CD14-positive monocyte (primary cell): ENCODE results near the gene RNF111. TPM values are rescaled to one million over a fixed set of nuclear protein-coding genes. Genes with fewer than 3 reads are reported as not detected.

Experiments
- DNase-seq, 3 donors: peaks; one replicate each; pipeline ENCODE4 v3.0.0-alpha.2; 2011 to 2022
- H2AFZ ChIP-seq: 2 replicates; pipeline ENCODE4 v1.6.0; 2012; ENCODE audit warnings: mild to moderate bottlenecking, low read depth, low read length, inconsistent platforms; ENCODE audit not compliant: insufficient read depth, poor library complexity, severe bottlenecking
- H3K27ac ChIP-seq, 2 donors: 1 replicate in 1 of 2; 2 replicates in 1 of 2; pipeline ENCODE4 v1.5.1; 2012 to 2013; ENCODE audit warnings: low read length in 2 of 2, control low read depth in 1 of 2, inconsistent platforms in 1 of 2, low read depth in 1 of 2, mild to moderate bottlenecking in 1 of 2
- H3K27me3 ChIP-seq, 2 donors: one replicate each; pipeline versions ENCODE4 v1.6.0 to v1.6.1; 2011 to 2013; ENCODE audit warnings: low read length in 2 of 2; ENCODE audit not compliant: control insufficient read depth in 2 of 2, insufficient read depth in 2 of 2
- H3K36me3 ChIP-seq, 2 donors: replicated peaks in 1 of 2; 1 replicate in 1 of 2; 2 replicates in 1 of 2; pipeline versions ENCODE4 v1.5.1 to v1.6.1; 2012 to 2013; ENCODE audit warnings: low read length in 2 of 2, control low read depth in 1 of 2, inconsistent platforms in 1 of 2, mild to moderate bottlenecking in 1 of 2; ENCODE audit not compliant: insufficient read depth in 2 of 2, control insufficient read depth in 1 of 2
- H3K4me1 ChIP-seq, 2 donors: 1 replicate in 1 of 2; 2 replicates in 1 of 2; pipeline versions ENCODE4 v1.5.1 to v1.6.1; 2012 to 2013; ENCODE audit warnings: low read length in 2 of 2, control low read depth in 1 of 2, inconsistent platforms in 1 of 2, mild to moderate bottlenecking in 1 of 2, moderate library complexity in 1 of 2; ENCODE audit not compliant: insufficient read depth in 2 of 2, control insufficient read depth in 1 of 2
- H3K4me2 ChIP-seq: replicated peaks from 2 replicates; pipeline ENCODE3; 2012; ENCODE audit warnings: low read length, moderate library complexity, mild to moderate bottlenecking; ENCODE audit not compliant: poor library complexity, severe bottlenecking; ENCODE audit errors: extremely low read depth
- H3K4me3 ChIP-seq, 3 experiments: fragments of 200-600 bp in 1 of 3; sonication (generic) in 1 of 3; replicated peaks in 1 of 3; 1 replicate in 2 of 3; 2 replicates in 1 of 3; pipeline ENCODE4 v1.5.1; 2011 to 2013; ENCODE audit warnings: low read length in 3 of 3, mild to moderate bottlenecking in 3 of 3, control low read depth in 2 of 3, low read depth in 2 of 3, inconsistent platforms in 1 of 3, moderate library complexity in 1 of 3
- H3K79me2 ChIP-seq: 2 replicates; pipeline ENCODE4 v1.6.0; 2012; ENCODE audit warnings: mild to moderate bottlenecking, control low read depth, inconsistent platforms, low read length, moderate library complexity; ENCODE audit not compliant: insufficient read depth
- H3K9ac ChIP-seq: 2 replicates; pipeline ENCODE4 v1.6.0; 2017; ENCODE audit warnings: low read length, mild to moderate bottlenecking; ENCODE audit not compliant: insufficient read depth, poor library complexity, severe bottlenecking
- H3K9me3 ChIP-seq, 2 donors: replicated peaks in 1 of 2; 1 replicate in 1 of 2; 2 replicates in 1 of 2; pipeline versions ENCODE4 v1.5.1 to v1.6.1; 2012 to 2013; ENCODE audit warnings: low read length in 2 of 2, control low read depth in 1 of 2; ENCODE audit not compliant: control insufficient read depth in 1 of 2, insufficient read depth in 1 of 2
- H4K20me1 ChIP-seq: 2 replicates; pipeline ENCODE4 v1.6.0; 2012; ENCODE audit warnings: mild to moderate bottlenecking, low read length, control low read depth, moderate library complexity; ENCODE audit not compliant: insufficient read depth
- H3K27ac Mint-ChIP-seq, 7 donors: one replicate each; pipeline ENCODE4 v1.8.0; 2020; ENCODE audit warnings: mild to moderate bottlenecking in 7 of 7, mixed read lengths in 7 of 7, moderate library complexity in 6 of 7, inconsistent platforms in 2 of 7
- H3K27me3 Mint-ChIP-seq, 3 donors: one replicate each; pipeline ENCODE4 v1.8.0; 2021 to 2022; ENCODE audit warnings: low read depth in 3 of 3, mild to moderate bottlenecking in 3 of 3, mixed read lengths in 3 of 3, moderate library complexity in 3 of 3, inconsistent platforms in 1 of 3
- H3K36me3 Mint-ChIP-seq, 2 donors: one replicate each; pipeline ENCODE4 v1.8.0; 2020; ENCODE audit warnings: mixed read lengths in 2 of 2, inconsistent platforms in 1 of 2, mild to moderate bottlenecking in 1 of 2
- H3K4me1 Mint-ChIP-seq: one replicate; pipeline ENCODE4 v1.8.0; 2020; ENCODE audit warnings: mild to moderate bottlenecking, mixed read lengths
- H3K4me3 Mint-ChIP-seq, 2 donors: one replicate each; pipeline ENCODE4 v1.8.0; 2020; ENCODE audit warnings: mild to moderate bottlenecking in 2 of 2, mixed read lengths in 2 of 2, moderate library complexity in 1 of 2
- H3K9me3 Mint-ChIP-seq, 7 donors: one replicate each; pipeline ENCODE4 v1.8.0; 2020 to 2022; ENCODE audit warnings: mixed read lengths in 7 of 7, mild to moderate bottlenecking in 6 of 7, moderate library complexity in 6 of 7, inconsistent platforms in 2 of 7
- CTCF ChIP-seq: fragments of 200-600 bp; IDR thresholded peaks from one replicate; pipeline ENCODE4 v1.8.0; 2022; ENCODE audit warnings: antibody characterized with exemption, mild to moderate bottlenecking
- WGBS: methylation state at CpG from one replicate; pipeline ENCODE4 v1.1.5; 2013; ENCODE audit warnings: missing lambda C conversion rate; ENCODE audit not compliant: insufficient coverage; 5-methylcytosine and 5-hydroxymethylcytosine counted together
- intact Hi-C, 2 donors: fragments of 100-400 bp; cut with micrococcal nuclease; formaldehyde crosslinking; loops; one replicate each; pipeline versions ENCODE4 v1.15.0 to v1.15.1; 2023
- polyA plus RNA-seq, 3 donors: library from polyadenylated mRNA; depleted of rRNA in 1 of 3; unstranded in 2 of 3; stranded (reverse) in 1 of 3; fragments of 300-500 nt in 2 of 3; fragments of >200 nt in 1 of 3; fragmentation: Illumina TruSeq in 2 of 3; gene quantifications; 1 replicate in 2 of 3; 2 replicates in 1 of 3; pipeline ENCODE4 v1.2.3, GENCODE V29; 2012 to 2021

The RNF111 gene
- polyA plus RNA-seq, 3 donors: 10.2 to 28.0 (median 18.2) TPM

GRCh38 chr15:59115047-59115446 is 127.6 kb downstream of the RNF111 start:
- Histone ChIP-seq H4K20me1 (no peaks in the 10 kb centered on the region), H3K9ac (no peak overlapping the region), H3K4me3 (no peak overlapping the region), H3K27me3 (no peaks in the 10 kb centered on the region), H3K4me2 (no peak overlapping the region), H2AFZ (no peak overlapping the region), H3K4me1 (no peaks in the 10 kb centered on the region), H3K36me3 (peaks cover 60 to 87% of the 10 kb centered on the region in 2 donors), H3K9me3 (no peaks in the 10 kb centered on the region), H3K79me2 (peaks cover 40% of the 10 kb centered on the region), H3K27ac (peak overlapping the region in 1 of 2 donors; percentile 26)
- intact Hi-C loops: no loop called here
- Mint-ChIP-seq H3K9me3 (no peaks in the 10 kb centered on the region), H3K4me1 (no peaks in the 10 kb centered on the region), H3K36me3 (peaks cover 64 to 78% of the 10 kb centered on the region in 2 donors), H3K27me3 (peaks cover 0 to 2% (median 0%) of the 10 kb centered on the region in 3 donors), H3K27ac (peak overlapping the region in 2 of 7 donors; percentile 17 to 47), H3K4me3 (no peak overlapping the region)
- no CpG with 5 or more reads among the region's 2 CpGs for WGBS
- DNase-seq: no peak
- TF ChIP-seq CTCF: no peak

GRCh38 chr15:59116141-59116540 is 128.7 kb downstream of the RNF111 start:
- Histone ChIP-seq H3K27me3 (no peaks in the 10 kb centered on the region), H3K4me1 (no peaks in the 10 kb centered on the region), H3K9ac (no peak overlapping the region), H2AFZ (no peak overlapping the region), H3K27ac (peak overlapping the region in 1 of 2 donors; percentile 13), H3K9me3 (no peaks in the 10 kb centered on the region), H3K4me2 (no peak overlapping the region), H3K4me3 (no peak overlapping the region), H3K79me2 (peaks cover 36% of the 10 kb centered on the region), H3K36me3 (peaks cover 60 to 87% of the 10 kb centered on the region in 2 donors), H4K20me1 (no peaks in the 10 kb centered on the region)
- DNase-seq: no peak
- Mint-ChIP-seq H3K27ac (no peak overlapping the region), H3K4me3 (no peak overlapping the region), H3K27me3 (peaks cover 0 to 2% (median 0%) of the 10 kb centered on the region in 3 donors), H3K36me3 (peaks cover 62 to 75% of the 10 kb centered on the region in 2 donors), H3K4me1 (no peaks in the 10 kb centered on the region), H3K9me3 (no peaks in the 10 kb centered on the region)
- no peak for TF ChIP-seq CTCF
- intact Hi-C loops: no loop called here
- no CpG with 5 or more reads among the region's 1 CpG for WGBS
